SK-N-MC (cell line): ENCODE data around the gene IRAK3.

ENCODE experiments used
- EZH2 ChIP-seq: fragments of 200-600 bp; sonication (generic); IDR thresholded peaks from one replicate; pipeline ENCODE4 v1.6.1; 2017; ENCODE audit warnings: antibody characterized with exemption
- FOXP2 ChIP-seq: optimal IDR thresholded peaks from 2 replicates; pipeline ENCODE3; 2011; ENCODE audit warnings: mild to moderate bottlenecking, moderate library complexity; ENCODE audit not compliant: insufficient read depth; ENCODE audit errors: extremely low read length, control extremely low read depth
- POLR2AphosphoS5 ChIP-seq: IDR thresholded peaks from 2 replicates; pipeline ENCODE4 v1.6.1; 2012; ENCODE audit warnings: mild to moderate bottlenecking, low read depth, low read length, borderline replicate concordance

DNA sequence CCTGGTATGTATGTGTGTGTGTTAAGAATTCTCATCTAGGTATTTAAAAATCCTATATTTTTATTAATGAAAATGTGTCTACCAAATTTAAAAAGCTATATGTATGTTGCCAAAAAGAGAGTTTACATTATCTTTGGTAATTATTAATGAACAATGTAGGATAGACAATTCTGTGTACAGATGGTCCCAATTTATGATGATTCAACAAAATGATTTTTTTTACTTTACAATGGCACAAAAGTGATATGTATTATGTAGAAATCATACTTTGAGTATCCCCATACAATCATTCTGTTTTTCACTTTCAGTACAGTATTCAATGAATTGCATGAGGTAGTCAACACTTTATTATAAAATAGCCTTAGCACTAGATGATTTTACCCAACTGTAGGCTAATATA lies 39.4 kb downstream of the IRAK3 start:
- TF ChIP-seq POLR2AphosphoS5 (no peak), EZH2 (no peak), FOXP2 (no peak)
